ENCODE measurements around the gene THAP8. TPM values are rescaled to one million over a fixed set of nuclear protein-coding genes. Genes with fewer than 3 reads are reported as not detected.
A peak's percentile ranks its signal among the peaks of the same experiment; 100 is the strongest.

The THAP8 gene
- total and polyA plus RNA-seq, 2 of the 13 experiments (the other 11 are each of a cell fraction or from before 2014, with no cell fraction given): 1.7 to 3.7 TPM

GRCh38 chr19:35995048-35995993 lies 58.8 kb downstream of the THAP8 start, which contains the start of gene SDHAF1 (continued):
- TF ChIP-seq AKNA (CRISPR knock-in tag; IDR thresholded peaks at IDR 0.05; ENCODE audit: borderline replicate concordance) (no peak), MED8 (CRISPR knock-in tag; IDR thresholded peaks at IDR 0.05; ENCODE audit: insufficient replicate concordance) (peak; percentile 69), ZNF205 (CRISPR knock-in tag; IDR thresholded peaks at IDR 0.05) (no peak), ZNF687 (CRISPR knock-in tag; IDR thresholded peaks at IDR 0.05) (peak; percentile 97), ZXDC (CRISPR knock-in tag; IDR thresholded peaks at IDR 0.05) (peak; percentile 50; the same call in 1 of the 2 replicates), ZNF749 (CRISPR knock-in tag; IDR thresholded peaks at IDR 0.05; ENCODE audit: borderline replicate concordance) (peak; percentile 35; the same call in 1 of the 2 replicates), TRIM24 (CRISPR knock-in tag; IDR thresholded peaks at IDR 0.05) (no peak), ZNF709 (CRISPR knock-in tag; IDR thresholded peaks at IDR 0.05) (peak; percentile 94), TBX3 (IDR thresholded peaks at IDR 0.05; ENCODE audit: borderline replicate concordance) (0 out of 2 replicates have a peak, but pooled peaks have one; percentile 29), PRMT3 (CRISPR knock-in tag; IDR thresholded peaks at IDR 0.05; ENCODE audit: borderline replicate concordance, low read depth) (peak; percentile 90; the same call in 1 of the 2 replicates), DPF2 (CRISPR knock-in tag; IDR thresholded peaks at IDR 0.05; ENCODE audit: borderline replicate concordance, low read depth) (0 out of 2 replicates have a peak, but pooled peaks have one; percentile 17), HDAC6 (IDR thresholded peaks at IDR 0.05; ENCODE audit: low read depth, low read length) (no peak), KDM5B (CRISPR knock-in tag; IDR thresholded peaks at IDR 0.05; ENCODE audit: borderline replicate concordance) (peak; percentile 85), ZNF446 (CRISPR knock-in tag; IDR thresholded peaks at IDR 0.05) (peak; percentile 84; the same call in 1 of the 2 replicates), ASH2L (IDR thresholded peaks at IDR 0.05; ENCODE audit: insufficient read length, low read depth, low read length) (peak; percentile 93)
